Measurements from ENCODE around the gene TANK.

GRCh38 chr2:161150704-161151103, 9.5 kb upstream of the TANK start:
- no peak for TF ChIP-seq EZH2 (IDR thresholded peaks at IDR 0.05; ENCODE audit: borderline replicate concordance, insufficient read depth, low read length, poor library complexity, severe bottlenecking)
- TF ChIP-seq MXI1 (conservative IDR thresholded peaks at IDR 0.05; ENCODE audit: poor library complexity, severe bottlenecking) = no peak
